ENCODE data around the gene NKD1.

Gene NKD1

GRCh38 chr16:50631985-50632576 is 83.9 kb downstream of the NKD1 start:
- Histone ChIP-seq H3K9me3 (ENCODE audit: control insufficient read depth in 2 of 2, low read length in 2 of 2) (no peaks in the 10 kb centered on the region), H3K4me1 (ENCODE audit: control insufficient read depth, insufficient read depth, low read length) (peaks cover 7% of the 10 kb centered on the region), H3K9ac (ENCODE audit: low read length in 2 of 2) (no peak overlapping the region), H3K27ac (ENCODE audit: low read length) (no peak overlapping the region), H3K36me3 (ENCODE audit: control insufficient read depth in 2 of 2, insufficient read depth in 2 of 2, low read length in 2 of 2) (peaks cover 6 to 19% of the 10 kb centered on the region in 2 donors), H3K27me3 (ENCODE audit: control insufficient read depth in 1 of 2, insufficient read depth in 2 of 2, low read length in 2 of 2) (no peaks in the 10 kb centered on the region), H3K4me3 (ENCODE audit: low read length in 2 of 2) (no peak overlapping the region)

GRCh38 chr16:50632927-50633800 is 85.0 kb downstream of the NKD1 start:
- H3K9ac ChIP-seq (ENCODE audit: low read length in 2 of 2): no peak overlapping the region
- no peaks in the 10 kb centered on the region for H3K27me3 ChIP-seq (ENCODE audit: control insufficient read depth in 1 of 2, insufficient read depth in 2 of 2, low read length in 2 of 2)
- no peaks in the 10 kb centered on the region for H3K4me1 ChIP-seq (ENCODE audit: control insufficient read depth, insufficient read depth, low read length)
- no peak overlapping the region for H3K4me3 ChIP-seq (ENCODE audit: low read length in 2 of 2)
- no peak overlapping the region for H3K27ac ChIP-seq (ENCODE audit: low read length)
- peaks cover 6 to 19% of the 10 kb centered on the region in 2 donors for H3K36me3 ChIP-seq (ENCODE audit: control insufficient read depth in 2 of 2, insufficient read depth in 2 of 2, low read length in 2 of 2)
- no peaks in the 10 kb centered on the region for H3K9me3 ChIP-seq (ENCODE audit: control insufficient read depth in 2 of 2, low read length in 2 of 2)

GRCh38 chr16:50634090-50634489 is 85.9 kb downstream of the NKD1 start:
- Histone ChIP-seq H3K36me3 (ENCODE audit: control insufficient read depth in 2 of 2, insufficient read depth in 2 of 2, low read length in 2 of 2) (peaks cover 6 to 19% of the 10 kb centered on the region in 2 donors), H3K27ac (ENCODE audit: low read length) (no peak overlapping the region), H3K9ac (ENCODE audit: low read length in 2 of 2) (no peak overlapping the region)

GRCh38 chr16:50634947-50635346 is 86.8 kb downstream of the NKD1 start:
- Histone ChIP-seq H3K4me3 (ENCODE audit: low read length in 2 of 2) (no peak overlapping the region), H3K9me3 (ENCODE audit: control insufficient read depth in 2 of 2, low read length in 2 of 2) (no peaks in the 10 kb centered on the region), H3K9ac (ENCODE audit: low read length in 2 of 2) (no peak overlapping the region), H3K36me3 (ENCODE audit: control insufficient read depth in 2 of 2, insufficient read depth in 2 of 2, low read length in 2 of 2) (peaks cover 6 to 19% of the 10 kb centered on the region in 2 donors), H3K27me3 (ENCODE audit: control insufficient read depth in 1 of 2, insufficient read depth in 2 of 2, low read length in 2 of 2) (no peaks in the 10 kb centered on the region), H3K27ac (ENCODE audit: low read length) (no peak overlapping the region), H3K4me1 (ENCODE audit: control insufficient read depth, insufficient read depth, low read length) (no peaks in the 10 kb centered on the region)

More at GRCh38 chr16:50634090-50634489, 85.9 kb downstream of the NKD1 start:
- no peaks in the 10 kb centered on the region for H3K9me3 ChIP-seq (ENCODE audit: control insufficient read depth in 2 of 2, low read length in 2 of 2)
- H3K4me1 ChIP-seq (ENCODE audit: control insufficient read depth, insufficient read depth, low read length): no peaks in the 10 kb centered on the region
- H3K4me3 ChIP-seq (ENCODE audit: low read length in 2 of 2): no peak overlapping the region
- H3K27me3 ChIP-seq (ENCODE audit: control insufficient read depth in 1 of 2, insufficient read depth in 2 of 2, low read length in 2 of 2): no peaks in the 10 kb centered on the region

- no peak overlapping the region for H3K4me3 ChIP-seq (ENCODE audit: low read length in 2 of 2)
Observed at GRCh38 chr16:50635505-50636392, 87.6 kb downstream of the NKD1 start.

GRCh38 chr16:50636753-50637374 is 88.7 kb downstream of the NKD1 start:
- no peaks in the 10 kb centered on the region for H3K9me3 ChIP-seq (ENCODE audit: control insufficient read depth in 2 of 2, low read length in 2 of 2)

More at GRCh38 chr16:50635505-50636392, 87.6 kb downstream of the NKD1 start:
- Histone ChIP-seq H3K36me3 (ENCODE audit: control insufficient read depth in 2 of 2, insufficient read depth in 2 of 2, low read length in 2 of 2) (peaks cover 4 to 17% of the 10 kb centered on the region in 2 donors), H3K27me3 (ENCODE audit: control insufficient read depth in 1 of 2, insufficient read depth in 2 of 2, low read length in 2 of 2) (no peaks in the 10 kb centered on the region), H3K27ac (ENCODE audit: low read length) (no peak overlapping the region), H3K4me1 (ENCODE audit: control insufficient read depth, insufficient read depth, low read length) (no peaks in the 10 kb centered on the region), H3K9ac (ENCODE audit: low read length in 2 of 2) (no peak overlapping the region), H3K9me3 (ENCODE audit: control insufficient read depth in 2 of 2, low read length in 2 of 2) (no peaks in the 10 kb centered on the region)

GRCh38 chr16:50637716-50638602 is 89.8 kb downstream of the NKD1 start:
- Histone ChIP-seq H3K4me1 (ENCODE audit: control insufficient read depth, insufficient read depth, low read length) (peaks cover 2% of the 10 kb centered on the region), H3K36me3 (ENCODE audit: control insufficient read depth in 2 of 2, insufficient read depth in 2 of 2, low read length in 2 of 2) (peaks cover 4 to 5% of the 10 kb centered on the region in 2 donors), H3K27ac (ENCODE audit: low read length) (no peak overlapping the region), H3K9me3 (ENCODE audit: control insufficient read depth in 2 of 2, low read length in 2 of 2) (no peaks in the 10 kb centered on the region), H3K27me3 (ENCODE audit: control insufficient read depth in 1 of 2, insufficient read depth in 2 of 2, low read length in 2 of 2) (no peaks in the 10 kb centered on the region), H3K9ac (ENCODE audit: low read length in 2 of 2) (no peak overlapping the region), H3K4me3 (ENCODE audit: low read length in 2 of 2) (no peak overlapping the region)

More at GRCh38 chr16:50636753-50637374, 88.7 kb downstream of the NKD1 start:
- Histone ChIP-seq H3K36me3 (ENCODE audit: control insufficient read depth in 2 of 2, insufficient read depth in 2 of 2, low read length in 2 of 2) (peaks cover 4 to 8% of the 10 kb centered on the region in 2 donors), H3K4me1 (ENCODE audit: control insufficient read depth, insufficient read depth, low read length) (no peaks in the 10 kb centered on the region), H3K27ac (ENCODE audit: low read length) (no peak overlapping the region), H3K27me3 (ENCODE audit: control insufficient read depth in 1 of 2, insufficient read depth in 2 of 2, low read length in 2 of 2) (no peaks in the 10 kb centered on the region), H3K9ac (ENCODE audit: low read length in 2 of 2) (no peak overlapping the region), H3K4me3 (ENCODE audit: low read length in 2 of 2) (no peak overlapping the region)

- Histone ChIP-seq H3K27ac (ENCODE audit: low read length) (no peak overlapping the region), H3K27me3 (ENCODE audit: control insufficient read depth in 1 of 2, insufficient read depth in 2 of 2, low read length in 2 of 2) (no peaks in the 10 kb centered on the region), H3K9me3 (ENCODE audit: control insufficient read depth in 2 of 2, low read length in 2 of 2) (no peaks in the 10 kb centered on the region), H3K4me3 (ENCODE audit: low read length in 2 of 2) (no peak overlapping the region), H3K4me1 (ENCODE audit: control insufficient read depth, insufficient read depth, low read length) (peaks cover 5% of the 10 kb centered on the region), H3K36me3 (ENCODE audit: control insufficient read depth in 2 of 2, insufficient read depth in 2 of 2, low read length in 2 of 2) (peaks cover 4 to 8% of the 10 kb centered on the region in 2 donors), H3K9ac (ENCODE audit: low read length in 2 of 2) (no peak overlapping the region)
Observed at GRCh38 chr16:50638816-50639670, 90.8 kb downstream of the NKD1 start.

- no peaks in the 10 kb centered on the region for H3K9me3 ChIP-seq (ENCODE audit: control insufficient read depth in 2 of 2, low read length in 2 of 2)
- H3K4me3 ChIP-seq (ENCODE audit: low read length in 2 of 2): no peak overlapping the region
- no peaks in the 10 kb centered on the region for H3K27me3 ChIP-seq (ENCODE audit: control insufficient read depth in 1 of 2, insufficient read depth in 2 of 2, low read length in 2 of 2)
- H3K4me1 ChIP-seq (ENCODE audit: control insufficient read depth, insufficient read depth, low read length): peaks cover 5% of the 10 kb centered on the region
- no peak overlapping the region for H3K9ac ChIP-seq (ENCODE audit: low read length in 2 of 2)
- no peak overlapping the region for H3K27ac ChIP-seq (ENCODE audit: low read length)
- H3K36me3 ChIP-seq (ENCODE audit: control insufficient read depth in 2 of 2, insufficient read depth in 2 of 2, low read length in 2 of 2): peaks cover 0 to 4% of the 10 kb centered on the region in 2 donors
Observed at GRCh38 chr16:50640391-50640790, 92.2 kb downstream of the NKD1 start.
